MCF 10A (cell line): ENCODE results near the gene ARL5C. TPM values are rescaled to one million over a fixed set of nuclear protein-coding genes. Genes with fewer than 3 reads are reported as not detected.

Experiments used
- BruUV-seq: library from RNA; stranded (reverse); fragments of 400-500 nt; replicated peaks from 2 replicates; lab custom pipeline; 2021; lab: Mats Ljungman, UMichigan
- CTCF ChIA-PET: fragments of 300-600 bp; sonication (Branson Sonifier 250); formaldehyde crosslinking; extraction: SDS; loops from one replicate; lab custom pipeline; 2021; ENCODE audit warnings: antibody characterized with exemption, inconsistent platforms; lab: Yijun Ruan, JAX
- POLR2A ChIA-PET: fragments of 300-600, 350-650 bp; sonication (Branson Sonifier 250); formaldehyde crosslinking; extraction: SDS; loops from one replicate; lab custom pipeline; 2020; ENCODE audit warnings: antibody characterized with exemption, inconsistent platforms; lab: Yijun Ruan, JAX
- DNase-seq: peaks from one replicate; pipeline ENCODE4 v3.0.0-alpha.2; 2018; ENCODE audit not compliant: unreplicated experiment
- H3K27ac Mint-ChIP-seq: one replicate; pipeline ENCODE4 v1.8.0; 2022; ENCODE audit warnings: mild to moderate bottlenecking, low read depth, mixed read lengths; ENCODE audit not compliant: unreplicated experiment
- H3K27me3 Mint-ChIP-seq: one replicate; pipeline ENCODE4 v1.8.0; 2022; ENCODE audit warnings: mixed read lengths; ENCODE audit not compliant: insufficient read depth, unreplicated experiment
- H3K36me3 Mint-ChIP-seq: one replicate; pipeline ENCODE4 v1.8.0; 2022; ENCODE audit warnings: mild to moderate bottlenecking, moderate library complexity, mixed read lengths; ENCODE audit not compliant: insufficient read depth, unreplicated experiment
- H3K4me1 Mint-ChIP-seq: one replicate; pipeline ENCODE4 v1.8.0; 2022; ENCODE audit warnings: mixed read lengths; ENCODE audit not compliant: insufficient read depth, unreplicated experiment
- H3K4me3 Mint-ChIP-seq: one replicate; pipeline ENCODE4 v1.8.0; 2022; ENCODE audit warnings: mild to moderate bottlenecking, moderate library complexity, mixed read lengths; ENCODE audit not compliant: unreplicated experiment
- H3K9me3 Mint-ChIP-seq: one replicate; pipeline ENCODE4 v1.8.0; 2022; ENCODE audit warnings: mixed read lengths; ENCODE audit not compliant: unreplicated experiment
- intact Hi-C: fragments of 100-400 bp; cut with micrococcal nuclease; formaldehyde crosslinking; loops from 2 replicates; pipeline ENCODE4 v1.14.1; 2022
- total RNA-seq: library from RNA; stranded (reverse); gene quantifications from 2 replicates; pipeline ENCODE4 v1.2.3, GENCODE V29; 2022
- TF ChIP-seq, protein P1 (sequence below): fragments of 200-600 bp; IDR thresholded peaks from one replicate; pipeline ENCODE4 v1.8.0; 2022; ENCODE audit warnings: antibody characterized with exemption, mild to moderate bottlenecking; ENCODE audit not compliant: unreplicated experiment

The ARL5C gene
- total RNA-seq, 1 experiment from 2014 or later, result not detected

DNA sequence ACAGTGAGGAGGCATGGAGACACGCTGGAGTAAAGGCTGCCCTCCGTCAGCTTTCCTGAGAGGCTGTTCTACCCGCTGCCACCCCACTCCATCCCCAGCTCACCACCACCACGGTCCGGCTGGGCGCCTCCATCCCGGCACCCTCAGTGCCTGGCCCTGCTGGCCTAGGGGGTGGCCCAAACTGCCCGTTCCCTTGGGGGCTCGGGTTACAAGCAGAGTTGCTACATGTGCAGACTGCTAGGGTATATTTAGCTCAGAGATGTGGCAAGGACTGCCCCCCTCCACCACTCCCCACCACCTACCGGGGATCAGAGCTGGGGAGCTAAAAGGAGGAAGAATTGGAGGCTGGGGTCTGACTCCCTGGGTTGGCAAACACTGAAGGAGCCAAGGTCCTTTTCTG is 27.4 kb upstream of the ARL5C start:
- CTCF ChIA-PET, result no interaction called here
- TF ChIP-seq, protein P1, sequence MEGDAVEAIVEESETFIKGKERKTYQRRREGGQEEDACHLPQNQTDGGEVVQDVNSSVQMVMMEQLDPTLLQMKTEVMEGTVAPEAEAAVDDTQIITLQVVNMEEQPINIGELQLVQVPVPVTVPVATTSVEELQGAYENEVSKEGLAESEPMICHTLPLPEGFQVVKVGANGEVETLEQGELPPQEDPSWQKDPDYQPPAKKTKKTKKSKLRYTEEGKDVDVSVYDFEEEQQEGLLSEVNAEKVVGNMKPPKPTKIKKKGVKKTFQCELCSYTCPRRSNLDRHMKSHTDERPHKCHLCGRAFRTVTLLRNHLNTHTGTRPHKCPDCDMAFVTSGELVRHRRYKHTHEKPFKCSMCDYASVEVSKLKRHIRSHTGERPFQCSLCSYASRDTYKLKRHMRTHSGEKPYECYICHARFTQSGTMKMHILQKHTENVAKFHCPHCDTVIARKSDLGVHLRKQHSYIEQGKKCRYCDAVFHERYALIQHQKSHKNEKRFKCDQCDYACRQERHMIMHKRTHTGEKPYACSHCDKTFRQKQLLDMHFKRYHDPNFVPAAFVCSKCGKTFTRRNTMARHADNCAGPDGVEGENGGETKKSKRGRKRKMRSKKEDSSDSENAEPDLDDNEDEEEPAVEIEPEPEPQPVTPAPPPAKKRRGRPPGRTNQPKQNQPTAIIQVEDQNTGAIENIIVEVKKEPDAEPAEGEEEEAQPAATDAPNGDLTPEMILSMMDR, result no peak
- Mint-ChIP-seq H3K27ac (no peak overlapping the region), H3K4me1 (peaks cover 5% of the 10 kb centered on the region), H3K36me3 (peaks cover 20% of the 10 kb centered on the region), H3K9me3 (no peaks in the 10 kb centered on the region), H3K27me3 (no peaks in the 10 kb centered on the region), H3K4me3 (no peak overlapping the region)
- POLR2A ChIA-PET, result no interaction called here
- no TSS peak for BruUV-seq
- DNase-seq, result no peak
- intact Hi-C loops, result no loop called here

DNA sequence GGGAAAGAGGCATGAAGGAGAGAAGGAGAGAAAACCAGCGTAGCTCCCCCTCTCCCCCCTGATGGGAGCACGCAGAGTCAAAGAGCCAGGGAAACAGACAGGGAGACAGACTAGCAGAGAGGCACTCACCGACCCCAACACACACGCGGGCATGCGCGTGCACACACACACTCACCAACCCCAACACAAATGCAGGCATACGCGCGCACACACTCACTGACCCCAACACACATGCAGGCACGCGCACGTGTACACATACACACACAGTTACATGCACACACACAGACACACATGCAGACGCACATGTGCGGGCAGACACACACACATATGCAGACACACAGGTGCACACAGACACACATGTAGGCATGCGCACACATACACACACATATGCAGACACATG is 26.9 kb upstream of the ARL5C start:
- Mint-ChIP-seq H3K27ac (no peak overlapping the region), H3K9me3 (no peaks in the 10 kb centered on the region), H3K4me3 (no peak overlapping the region), H3K4me1 (peaks cover 3% of the 10 kb centered on the region), H3K27me3 (no peaks in the 10 kb centered on the region), H3K36me3 (peaks cover 24% of the 10 kb centered on the region)
- TF ChIP-seq, protein P1, result no peak
- ChIA-PET CTCF (interaction anchor here (0.6 kb wide), 2 partner anchors 14 to 210 kb away, joined by 3 read pairs; no protein-coding TSS in a partner anchor), POLR2A (no interaction called here)
- intact Hi-C loops, result no loop called here
- BruUV-seq, result no TSS peak
- no peak for DNase-seq

DNA sequence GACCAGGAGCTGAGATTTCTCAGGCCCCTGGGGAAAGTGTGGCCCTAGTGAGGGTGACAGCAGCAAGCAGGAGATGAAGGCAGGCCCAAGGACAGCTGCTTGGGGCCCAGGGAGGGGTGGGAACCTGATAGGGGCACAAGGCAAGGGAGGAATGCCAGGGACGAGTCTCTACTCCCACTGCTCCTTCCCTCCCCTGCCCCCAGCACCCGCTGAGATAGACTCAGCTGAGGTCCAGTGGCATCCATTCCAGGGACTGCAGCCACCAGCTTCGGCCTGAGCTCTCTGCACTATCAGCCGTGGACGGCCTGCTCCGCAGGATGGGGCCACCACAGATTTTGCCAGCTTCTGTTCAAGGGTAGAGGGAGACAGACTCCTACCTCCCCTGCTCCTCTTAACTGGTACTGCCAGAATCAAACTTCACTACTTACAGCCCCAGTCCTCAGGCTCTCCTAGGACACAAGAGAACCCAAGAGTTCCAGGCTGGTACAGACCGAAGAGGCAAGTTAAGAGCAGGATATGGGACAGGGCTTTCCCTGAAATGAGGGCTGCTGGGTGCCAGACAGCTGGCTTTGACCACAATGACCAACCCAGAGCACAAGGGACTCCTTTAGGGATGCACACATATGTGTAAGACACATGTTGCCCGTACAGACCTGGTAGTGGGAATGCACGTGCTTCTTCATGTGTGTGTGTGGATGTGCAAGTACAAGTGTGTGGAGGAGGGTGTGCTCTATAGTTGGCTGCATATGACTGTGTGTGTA is 26.0 kb upstream of the ARL5C start:
- no TSS peak for BruUV-seq
- no peak for DNase-seq
- ChIA-PET POLR2A (no interaction called here), CTCF (interaction anchor here (0.6 to 1.1 kb wide), 4 partner anchors 17 to 209 kb away, joined by 3 to 5 read pairs (median 3); no protein-coding TSS in a partner anchor)
- Mint-ChIP-seq H3K4me1 (no peaks in the 10 kb centered on the region), H3K27me3 (no peaks in the 10 kb centered on the region), H3K4me3 (no peak overlapping the region), H3K36me3 (peaks cover 32% of the 10 kb centered on the region), H3K9me3 (no peaks in the 10 kb centered on the region), H3K27ac (no peak overlapping the region)
- TF ChIP-seq, protein P1, result no peak
- intact Hi-C loops, result no loop called here

DNA sequence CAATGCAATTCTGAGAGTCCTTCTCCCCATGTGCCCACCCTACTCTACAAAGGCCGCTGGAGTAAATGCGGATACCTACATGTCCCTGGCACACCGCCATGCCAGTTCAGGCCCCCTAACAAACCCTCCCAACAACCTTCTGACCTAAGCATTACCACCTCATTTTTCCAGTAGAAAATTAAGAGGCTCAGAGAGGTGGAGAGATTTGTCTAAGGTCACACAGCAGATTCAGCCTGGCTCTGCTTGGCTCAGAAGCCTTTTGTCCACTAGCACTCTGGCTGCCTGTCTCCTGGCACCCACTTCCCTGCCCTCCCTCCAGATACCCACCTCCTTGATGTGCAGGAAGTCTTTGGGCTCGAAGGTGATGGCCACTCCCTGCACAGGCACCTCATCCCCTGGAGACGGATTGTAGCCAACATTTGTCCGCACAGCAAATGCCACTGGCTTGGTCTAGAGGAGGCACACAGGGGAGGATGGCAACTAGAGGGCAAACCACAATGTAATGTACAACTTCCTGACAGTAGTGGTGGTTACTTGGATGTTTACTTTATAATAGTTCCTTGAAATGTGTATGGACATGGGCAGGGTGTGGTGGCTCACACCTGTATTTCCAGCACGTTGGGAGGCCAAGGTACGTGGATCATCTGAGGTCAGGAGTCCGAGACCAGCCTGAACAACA is 21.3 kb upstream of the ARL5C start:
- H3K4me1 Mint-ChIP-seq, result no peaks in the 10 kb centered on the region
- ChIA-PET POLR2A (no interaction called here), CTCF (no interaction called here)
- intact Hi-C loops, result no loop called here
- H3K27ac Mint-ChIP-seq, result no peak overlapping the region
- no peak for DNase-seq
- TF ChIP-seq, protein P1, result no peak
- H3K4me3 Mint-ChIP-seq, result no peak overlapping the region
- no TSS peak for BruUV-seq
- no peaks in the 10 kb centered on the region for H3K27me3 Mint-ChIP-seq
- H3K36me3 Mint-ChIP-seq, result peaks cover 53% of the 10 kb centered on the region
- no peaks in the 10 kb centered on the region for H3K9me3 Mint-ChIP-seq
